GM21825 (cell line): ENCODE measurements around the gene DOCK7.

Source experiments
- ATAC-seq: cut with Tn5 transposase; IDR thresholded peaks from one replicate; pipeline ENCODE4 v1.9.1; 2021; ENCODE audit warnings: mild to moderate bottlenecking, moderate library complexity; ENCODE audit not compliant: unreplicated experiment

The DOCK7 gene

DNA sequence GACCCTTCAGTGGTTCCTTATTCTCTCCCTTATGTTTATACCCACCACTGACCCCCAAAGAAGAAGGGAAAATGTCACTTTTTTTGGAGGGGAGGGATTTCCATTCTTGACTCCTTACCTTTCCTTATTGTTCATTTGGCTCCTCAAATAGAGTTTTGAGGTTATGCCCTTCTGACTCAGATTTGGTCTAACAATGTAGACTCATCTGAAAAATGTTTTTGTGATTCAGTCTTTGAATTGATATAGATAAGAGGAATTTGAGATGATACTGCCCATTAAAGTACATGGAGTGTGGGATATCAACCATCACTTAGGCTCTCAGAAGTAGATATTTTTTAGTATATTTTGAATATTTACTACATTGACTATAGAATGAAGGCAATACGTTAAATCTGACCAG is 235.2 kb downstream of the DOCK7 start:
- ATAC-seq = no peak

DNA sequence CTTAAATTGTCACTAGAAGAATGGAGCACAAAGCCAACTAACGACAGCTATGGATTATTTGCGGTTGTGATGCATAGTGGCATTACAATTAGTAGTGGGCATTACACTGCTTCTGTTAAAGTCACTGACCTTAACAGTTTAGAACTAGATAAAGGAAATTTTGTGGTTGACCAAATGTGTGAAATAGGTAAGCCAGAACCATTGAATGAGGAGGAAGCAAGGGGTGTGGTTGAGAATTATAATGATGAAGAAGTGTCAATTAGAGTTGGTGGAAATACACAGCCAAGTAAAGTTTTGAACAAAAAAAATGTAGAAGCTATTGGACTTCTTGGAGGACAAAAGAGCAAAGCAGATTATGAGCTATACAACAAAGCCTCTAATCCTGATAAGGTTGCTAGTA is 237.9 kb downstream of the DOCK7 start:
- no peak for ATAC-seq

DNA sequence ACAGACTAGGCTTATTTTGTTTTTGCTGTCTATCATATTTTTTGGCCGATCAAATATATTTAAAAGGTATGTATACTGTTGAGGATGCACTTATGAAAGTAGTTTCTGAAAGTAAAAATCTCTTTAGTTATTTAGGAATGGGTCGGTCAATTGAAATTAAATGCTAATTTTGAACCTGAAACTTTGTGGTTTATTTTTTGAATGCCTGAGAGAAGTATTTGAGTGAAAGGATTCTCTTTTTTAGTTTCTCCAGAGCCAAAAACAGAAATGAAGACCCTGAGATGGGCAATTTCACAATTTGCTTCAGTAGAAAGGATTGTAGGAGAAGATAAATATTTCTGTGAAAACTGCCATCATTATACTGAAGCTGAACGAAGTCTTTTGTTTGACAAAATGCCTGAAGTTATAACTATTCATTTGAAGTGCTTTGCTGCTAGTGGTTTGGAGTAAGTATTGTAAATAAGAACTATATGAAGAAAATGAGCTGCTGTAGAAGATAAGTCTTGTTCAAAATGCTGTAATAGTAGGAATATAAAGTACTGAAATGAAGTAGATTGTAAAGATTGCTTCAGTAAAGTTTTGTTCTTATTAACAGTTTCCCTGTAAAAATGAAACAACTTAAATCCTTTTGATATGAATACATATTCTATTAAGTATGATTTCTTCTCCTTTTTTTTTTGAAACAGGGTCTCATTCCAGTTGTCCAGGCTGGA is 239.8 kb downstream of the DOCK7 start:
- no peak for ATAC-seq

DNA sequence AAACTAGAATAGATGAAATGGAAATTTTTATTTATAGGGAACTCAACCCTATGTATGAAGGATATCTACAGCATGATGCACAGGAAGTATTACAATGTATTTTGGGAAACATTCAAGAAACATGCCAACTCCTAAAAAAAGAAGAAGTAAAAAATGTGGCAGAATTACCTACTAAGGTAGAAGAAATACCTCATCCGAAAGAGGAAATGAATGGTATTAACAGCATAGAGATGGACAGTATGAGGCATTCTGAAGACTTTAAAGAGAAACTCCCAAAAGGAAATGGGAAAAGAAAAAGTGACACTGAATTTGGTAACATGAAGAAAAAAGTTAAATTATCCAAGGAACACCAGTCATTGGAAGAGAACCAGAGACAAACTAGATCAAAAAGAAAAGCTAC is 243.5 kb downstream of the DOCK7 start:
- no peak for ATAC-seq

DNA sequence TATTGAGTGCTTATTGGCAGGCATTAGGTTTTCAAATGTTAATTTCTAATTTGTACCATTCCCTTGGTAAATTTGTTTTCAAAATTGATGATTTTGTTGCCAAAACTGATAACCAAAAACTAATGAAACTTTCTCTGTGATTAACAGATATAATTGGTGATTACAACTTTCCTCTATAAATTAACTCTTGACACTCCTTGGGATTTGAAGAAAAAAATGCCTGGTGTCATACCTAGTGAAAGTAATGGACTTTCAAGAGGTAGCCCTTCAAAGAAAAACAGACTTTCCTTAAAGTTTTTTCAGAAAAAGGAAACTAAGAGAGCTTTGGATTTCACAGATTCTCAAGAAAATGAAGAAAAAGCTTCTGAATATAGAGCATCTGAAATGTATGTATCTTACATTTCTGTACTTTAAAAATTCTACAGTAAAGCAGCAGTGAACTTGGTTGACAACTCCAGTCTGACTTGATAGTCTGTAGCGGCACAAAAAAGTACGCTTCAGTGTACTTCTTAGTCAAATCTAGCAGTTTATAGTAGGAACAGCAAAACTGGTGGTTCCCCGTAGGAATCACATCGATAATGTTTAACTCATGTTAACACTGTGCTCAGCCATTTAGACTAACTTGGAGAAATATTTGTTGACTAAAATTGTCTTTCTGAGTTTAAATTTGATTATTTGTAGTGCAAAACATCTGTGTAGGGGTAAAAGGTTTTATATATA is 248.4 kb downstream of the DOCK7 start:
- peak; percentile 35 for ATAC-seq

DNA sequence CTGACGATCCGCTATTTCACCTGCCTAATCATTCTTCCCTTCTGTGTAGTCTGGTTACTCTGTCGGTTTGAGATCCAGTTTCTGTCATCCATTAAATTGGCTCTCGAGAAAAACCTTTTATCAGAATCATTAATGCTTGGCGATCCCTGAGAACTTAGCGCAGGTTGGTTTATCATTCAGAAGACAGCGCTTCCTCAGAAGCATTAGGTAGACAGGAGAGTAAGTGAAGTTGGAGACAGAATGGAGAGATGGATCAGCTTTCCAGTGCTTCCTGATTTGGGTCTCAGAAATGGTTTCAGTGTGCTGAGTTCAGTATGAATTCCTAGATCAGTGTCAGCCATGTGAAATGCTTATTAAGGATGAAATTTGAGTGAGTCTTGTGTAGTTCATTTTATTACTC is 250.0 kb downstream of the DOCK7 start:
- ATAC-seq = no peak

DNA sequence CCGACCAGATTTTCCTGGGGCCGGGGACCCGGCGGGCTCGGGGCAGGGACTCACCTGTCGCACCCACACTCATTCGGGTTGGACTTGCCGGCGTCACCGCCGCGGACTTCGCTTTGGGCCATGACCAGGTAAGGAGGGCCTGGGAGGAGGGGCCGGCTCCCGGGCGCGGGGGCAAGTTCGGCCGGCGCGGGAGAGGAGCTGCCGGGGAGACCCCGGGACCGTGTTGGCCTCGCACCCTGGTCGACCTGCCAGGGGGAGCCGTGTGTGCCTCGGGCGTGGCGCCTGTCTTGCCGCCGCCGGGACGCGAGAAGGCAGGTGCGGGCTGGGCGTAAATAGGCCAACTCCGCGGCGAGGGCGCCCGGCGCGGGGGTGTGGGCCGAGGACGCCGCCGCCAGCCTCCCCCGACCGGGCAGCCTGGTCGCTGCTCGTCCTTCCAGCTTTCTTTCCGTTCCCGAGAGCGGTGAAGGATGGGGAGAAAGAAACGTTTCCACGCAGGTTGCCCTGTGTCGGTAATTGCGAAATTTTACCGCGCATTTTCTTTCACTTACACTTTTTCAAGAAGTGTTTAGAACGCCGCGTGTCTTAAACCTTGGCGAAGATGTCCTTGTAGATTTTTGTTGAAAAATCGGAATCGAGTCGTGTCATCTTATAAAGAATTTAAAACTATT is 250.8 kb downstream of the DOCK7 start:
- no peak for ATAC-seq

DNA sequence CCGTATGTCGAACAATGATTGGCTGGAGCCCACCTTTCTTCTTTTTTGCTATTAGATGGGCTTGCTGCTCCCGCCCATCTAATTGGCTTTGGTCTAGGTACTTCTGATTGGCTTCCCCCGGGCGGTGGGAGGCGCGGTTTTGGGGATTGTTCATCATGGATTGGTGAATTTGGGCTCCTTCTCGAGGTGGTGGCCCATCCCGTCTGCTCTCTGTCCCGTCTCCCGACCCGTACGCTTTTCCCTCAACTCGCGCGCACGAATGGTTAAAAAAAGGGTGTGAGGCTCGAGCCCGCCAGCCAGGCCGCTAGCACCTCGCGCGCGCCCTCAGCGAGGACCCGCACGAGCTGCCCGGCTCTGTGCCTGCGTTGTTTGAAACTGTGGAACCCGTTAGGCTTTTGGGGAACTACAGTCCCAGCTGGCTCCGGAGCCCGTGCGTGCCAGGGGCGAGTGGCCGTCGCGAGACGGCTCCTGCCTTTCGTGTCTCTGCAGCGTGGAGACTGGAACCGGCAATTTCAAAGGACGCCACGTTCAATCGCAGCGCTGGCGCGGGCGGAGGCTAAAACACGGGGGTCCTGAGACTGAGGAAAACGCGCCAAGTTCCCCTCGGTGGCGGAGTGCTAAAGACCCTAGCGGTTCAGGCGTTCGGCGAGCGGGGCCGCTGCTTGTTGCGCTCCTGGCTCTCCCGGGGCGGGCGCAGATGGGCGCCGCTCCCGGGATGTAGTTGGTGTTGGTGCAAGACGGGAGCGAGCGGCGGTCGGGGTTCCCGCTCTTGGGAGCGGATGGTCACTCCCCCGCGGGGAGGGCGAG is 251.5 kb downstream of the DOCK7 start, which contains the start of gene USP1:
USP1 (plus strand) TSS at position 584 of the 807 bp plus-strand sequence. CDS start 2,819 bp downstream, outside the sequence.
- peak; percentile 73 for ATAC-seq

DNA sequence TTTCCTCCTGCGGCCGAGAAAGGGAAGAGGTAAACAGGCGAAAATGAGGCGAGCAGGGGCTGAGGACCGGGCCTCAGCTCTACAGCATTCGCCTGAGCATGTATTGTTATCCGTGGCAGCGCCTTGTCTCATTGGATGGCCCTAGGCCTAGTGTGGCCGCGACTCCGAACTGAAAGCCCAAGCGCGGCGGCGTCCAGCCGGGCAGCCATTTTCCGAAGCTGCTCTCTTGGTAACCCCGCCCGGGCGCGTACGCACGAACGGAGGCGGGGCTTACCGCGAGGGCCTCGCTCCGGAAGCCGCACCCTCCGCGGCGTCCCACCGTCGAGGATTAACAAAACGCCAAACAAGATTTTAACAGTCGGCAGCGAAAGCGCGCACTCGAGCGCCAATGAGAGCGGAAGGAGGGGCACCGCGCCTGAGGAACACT is 252.1 kb downstream of the DOCK7 start:
- ATAC-seq = peak; percentile 60

DNA sequence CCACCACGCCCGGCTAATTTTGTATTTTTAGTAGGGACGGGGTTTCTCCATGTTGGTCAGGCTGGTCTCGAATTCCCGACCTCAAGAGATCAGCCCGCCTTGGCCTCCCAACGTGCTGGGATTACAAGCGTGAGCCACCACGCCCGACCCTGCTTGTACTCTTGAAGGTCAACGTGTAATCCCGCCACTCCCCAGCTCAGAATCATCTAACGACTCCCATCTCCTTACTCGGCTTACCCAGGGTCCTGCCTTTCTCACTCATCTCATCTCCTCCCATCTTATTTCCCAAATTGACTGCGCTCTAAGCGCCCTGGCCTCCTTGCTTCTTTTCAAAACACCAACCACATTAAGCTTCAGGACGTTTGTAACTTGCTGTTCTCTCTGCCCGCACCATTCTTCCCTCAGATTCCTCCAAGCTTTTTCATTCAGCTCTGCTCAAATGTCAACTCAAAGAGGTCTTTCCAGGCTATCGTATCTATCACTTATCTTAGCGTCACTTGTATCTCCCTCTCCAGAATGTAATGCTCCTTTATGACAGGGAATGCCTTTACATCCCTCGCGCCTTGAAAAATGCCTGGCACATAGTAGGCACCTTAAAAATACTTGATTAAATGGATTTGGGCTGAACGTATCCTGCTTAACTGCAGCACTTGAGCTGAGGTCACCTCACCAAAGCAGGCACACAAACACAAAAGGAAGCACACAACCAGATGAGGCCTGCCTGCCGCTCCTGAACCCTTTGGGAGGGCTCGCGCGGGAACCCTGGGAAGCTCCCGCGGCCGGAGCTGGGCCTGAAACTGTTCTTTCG is 252.8 kb downstream of the DOCK7 start:
- ATAC-seq = no peak

DNA sequence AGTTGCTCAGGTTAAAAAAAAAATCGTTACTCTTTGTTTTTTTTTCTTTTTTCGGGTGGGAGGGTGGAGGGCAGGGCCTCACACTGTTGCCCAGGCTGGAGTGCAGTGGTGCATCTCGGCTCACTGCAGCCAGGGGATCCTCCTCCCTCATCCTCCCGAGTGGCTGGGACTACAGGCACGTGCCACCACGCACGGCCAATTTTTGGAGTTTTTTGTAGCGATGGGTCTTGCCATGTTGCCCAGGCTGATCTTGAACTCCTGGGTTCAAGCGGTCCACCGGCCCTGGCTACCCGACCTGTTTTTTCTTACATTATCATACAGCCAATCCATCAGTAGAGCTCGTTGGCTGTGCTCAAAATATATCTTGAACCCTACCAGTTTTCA is 253.6 kb downstream of the DOCK7 start:
- ATAC-seq = no peak

DNA sequence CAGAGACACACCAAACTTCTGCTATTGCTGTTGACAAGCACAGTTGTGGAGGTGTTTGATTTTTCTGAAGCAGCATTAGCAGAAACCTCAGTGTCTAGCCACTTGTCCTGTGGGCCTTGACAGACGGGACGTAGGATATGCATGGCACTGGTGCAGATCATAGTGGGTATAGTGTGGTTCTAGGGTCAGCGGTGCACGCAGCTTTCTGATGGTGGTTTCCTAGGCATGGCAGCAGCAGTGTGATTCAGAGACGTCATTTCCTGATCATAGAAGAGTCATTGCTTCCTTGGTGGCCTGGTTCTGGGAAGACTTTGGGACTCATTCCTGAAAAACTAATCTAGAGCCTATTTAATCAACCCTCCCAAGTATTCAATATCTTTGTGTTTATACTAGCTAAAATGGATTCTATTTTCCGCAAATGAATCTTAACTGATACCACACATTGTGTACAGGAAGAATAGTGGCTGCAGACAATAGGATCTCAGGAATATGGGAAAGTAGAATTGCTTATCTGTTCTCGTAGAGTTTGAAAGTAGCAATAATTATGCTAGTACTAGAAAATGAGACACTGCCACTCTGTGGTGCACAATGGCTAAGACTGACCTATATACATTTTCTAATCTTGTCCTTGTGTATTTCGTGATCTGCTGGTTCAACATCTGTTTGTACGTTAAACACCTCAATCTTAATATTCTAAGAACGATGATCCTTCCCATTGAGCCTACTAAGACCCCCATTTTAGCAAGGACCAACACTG is 254.1 kb downstream of the DOCK7 start:
- no peak for ATAC-seq

DNA sequence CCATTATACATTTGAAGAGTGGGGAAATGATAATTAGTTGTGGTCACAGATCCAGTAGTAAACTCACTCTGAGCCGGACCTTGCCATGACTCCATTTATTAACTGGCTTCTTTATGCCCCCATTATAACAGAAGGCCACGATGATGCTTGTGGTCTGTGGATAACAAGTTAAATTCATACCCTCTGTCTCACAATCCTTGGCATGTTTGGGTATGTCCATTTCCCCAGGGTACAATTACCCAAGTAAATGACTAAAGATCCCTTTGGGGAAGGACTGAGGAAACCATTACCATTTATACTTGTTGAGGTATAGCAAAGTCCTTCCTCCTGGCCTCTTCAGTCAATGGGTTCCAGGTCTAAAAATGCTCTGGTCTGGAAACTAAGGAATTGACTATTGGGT is 258.6 kb downstream of the DOCK7 start:
- ATAC-seq = no peak

DNA sequence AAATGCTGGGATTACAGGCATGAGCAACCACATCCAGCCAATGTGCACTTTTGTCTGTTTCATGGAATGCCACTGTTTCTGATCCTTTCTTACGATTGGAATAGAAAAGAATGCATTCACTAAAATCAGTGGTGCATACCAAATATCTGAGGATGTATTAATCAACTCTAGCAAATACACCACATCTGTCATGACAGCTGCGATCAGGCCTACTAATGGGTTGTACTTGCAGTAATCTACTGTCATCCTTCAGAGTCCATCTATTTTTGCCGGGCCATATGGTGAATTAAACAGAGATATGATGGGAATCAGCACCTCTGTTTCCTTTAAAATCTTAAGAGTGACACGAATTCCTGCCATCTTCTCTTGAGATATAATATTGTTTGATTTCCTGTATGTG is 259.8 kb downstream of the DOCK7 start:
- ATAC-seq = no peak

DNA sequence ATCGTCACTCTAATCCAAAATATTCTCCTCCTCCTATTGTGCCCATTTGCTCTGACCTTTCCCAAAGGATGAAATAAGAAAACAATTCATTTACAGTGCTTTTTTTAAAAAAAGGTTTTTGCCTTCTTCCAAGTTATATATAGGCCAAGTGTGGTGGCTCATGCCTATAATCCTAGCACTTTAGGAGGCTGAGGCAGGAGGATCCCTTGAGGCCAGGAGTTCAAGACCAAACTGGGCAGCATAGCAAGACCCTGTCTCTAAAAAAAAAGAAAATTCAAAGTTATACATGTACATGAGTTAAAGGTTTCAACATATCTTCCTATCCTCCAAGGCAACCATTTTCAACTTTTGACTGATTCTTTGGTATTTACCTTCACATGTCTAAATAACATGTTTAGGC is 261.4 kb downstream of the DOCK7 start:
- no peak for ATAC-seq

DNA sequence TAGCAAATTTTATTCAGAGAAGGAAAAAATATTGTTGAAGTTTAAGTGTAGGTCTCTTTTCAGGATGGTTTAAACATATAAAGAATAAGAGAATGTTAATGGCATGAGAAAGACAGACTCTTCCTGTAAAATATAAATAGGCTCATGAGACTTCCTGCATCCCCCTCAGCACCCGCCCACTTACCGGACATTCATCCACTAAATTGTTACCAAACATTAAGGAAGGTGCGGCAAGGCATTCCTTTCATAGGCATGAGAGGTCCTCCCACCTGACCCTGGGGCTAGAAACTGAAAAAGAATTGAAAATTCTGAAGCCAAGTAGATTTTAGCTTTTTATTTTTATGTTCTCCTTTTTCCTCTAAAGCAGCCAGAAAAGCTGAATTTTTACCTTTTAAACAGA is 261.9 kb downstream of the DOCK7 start:
- no peak for ATAC-seq

DNA sequence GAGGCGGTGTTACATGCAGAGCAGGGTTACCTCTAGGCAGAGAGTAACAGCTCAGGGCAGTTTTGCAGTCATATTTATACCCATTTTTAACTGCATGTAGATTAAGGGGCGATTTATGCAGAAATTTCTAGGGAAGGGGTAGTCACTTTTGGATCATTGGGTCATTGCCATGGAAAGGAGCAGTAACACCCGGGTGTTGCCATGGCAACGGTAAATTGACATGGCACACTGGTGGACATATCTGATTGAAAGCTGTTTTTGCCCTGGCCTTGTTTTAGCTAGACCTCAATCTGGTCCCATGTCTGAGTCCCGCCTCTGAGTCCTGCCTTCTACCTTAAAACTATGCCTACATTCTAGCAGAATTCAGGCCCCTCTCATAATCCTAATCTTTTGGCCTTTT is 263.1 kb downstream of the DOCK7 start:
- ATAC-seq = no peak

DNA sequence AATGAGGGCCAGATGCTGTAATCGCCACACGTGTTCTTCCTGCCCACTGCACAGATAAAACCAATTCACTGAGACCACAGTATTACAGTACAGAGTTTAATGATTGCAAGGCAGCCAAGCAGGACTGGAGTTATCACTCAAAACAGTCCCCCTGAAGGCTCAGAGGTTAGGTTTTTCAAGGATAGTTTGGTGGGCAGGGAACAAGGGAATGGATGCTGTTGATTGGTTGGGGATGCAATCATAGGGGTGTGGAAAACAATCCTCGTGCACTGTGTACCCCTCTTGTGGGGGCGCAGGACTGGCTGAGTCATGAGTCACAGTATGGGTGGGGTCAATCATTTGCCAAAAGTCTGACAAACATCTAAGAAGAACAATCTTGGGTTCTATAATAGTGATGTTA is 263.8 kb downstream of the DOCK7 start:
- no peak for ATAC-seq

DNA sequence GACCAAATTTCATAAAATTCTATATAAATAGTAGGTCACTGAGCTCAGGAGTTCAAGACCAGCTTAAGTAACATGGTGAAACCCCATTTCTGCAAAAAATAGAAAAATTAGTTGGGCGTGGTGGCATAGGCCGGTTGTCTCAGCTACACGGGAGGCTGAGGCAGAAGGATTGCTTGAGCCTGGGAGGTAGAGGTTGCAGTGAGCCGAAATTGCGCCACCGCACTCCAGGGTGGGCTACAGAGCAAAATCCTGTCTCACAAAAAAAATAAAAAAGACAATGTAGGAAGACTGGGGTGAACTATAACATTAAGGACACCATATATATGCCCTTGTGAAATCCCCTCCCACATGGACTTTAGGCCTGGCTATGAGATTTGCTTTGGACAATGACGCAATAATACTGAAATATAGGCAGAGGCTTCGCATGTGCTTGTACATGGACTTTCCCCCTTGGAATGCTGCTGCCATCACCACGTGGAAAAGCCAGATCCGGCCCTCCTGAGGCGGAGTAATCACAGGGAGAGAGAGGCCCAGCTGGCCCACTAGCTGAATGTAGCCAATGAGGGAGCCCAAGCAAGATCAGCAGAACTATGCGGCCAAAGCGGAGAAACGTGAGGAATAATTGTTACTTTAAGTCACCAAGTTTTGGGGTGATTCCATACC is 264.5 kb downstream of the DOCK7 start:
- ATAC-seq = no peak
